ENCODE results near the gene SLTM.

DNA sequence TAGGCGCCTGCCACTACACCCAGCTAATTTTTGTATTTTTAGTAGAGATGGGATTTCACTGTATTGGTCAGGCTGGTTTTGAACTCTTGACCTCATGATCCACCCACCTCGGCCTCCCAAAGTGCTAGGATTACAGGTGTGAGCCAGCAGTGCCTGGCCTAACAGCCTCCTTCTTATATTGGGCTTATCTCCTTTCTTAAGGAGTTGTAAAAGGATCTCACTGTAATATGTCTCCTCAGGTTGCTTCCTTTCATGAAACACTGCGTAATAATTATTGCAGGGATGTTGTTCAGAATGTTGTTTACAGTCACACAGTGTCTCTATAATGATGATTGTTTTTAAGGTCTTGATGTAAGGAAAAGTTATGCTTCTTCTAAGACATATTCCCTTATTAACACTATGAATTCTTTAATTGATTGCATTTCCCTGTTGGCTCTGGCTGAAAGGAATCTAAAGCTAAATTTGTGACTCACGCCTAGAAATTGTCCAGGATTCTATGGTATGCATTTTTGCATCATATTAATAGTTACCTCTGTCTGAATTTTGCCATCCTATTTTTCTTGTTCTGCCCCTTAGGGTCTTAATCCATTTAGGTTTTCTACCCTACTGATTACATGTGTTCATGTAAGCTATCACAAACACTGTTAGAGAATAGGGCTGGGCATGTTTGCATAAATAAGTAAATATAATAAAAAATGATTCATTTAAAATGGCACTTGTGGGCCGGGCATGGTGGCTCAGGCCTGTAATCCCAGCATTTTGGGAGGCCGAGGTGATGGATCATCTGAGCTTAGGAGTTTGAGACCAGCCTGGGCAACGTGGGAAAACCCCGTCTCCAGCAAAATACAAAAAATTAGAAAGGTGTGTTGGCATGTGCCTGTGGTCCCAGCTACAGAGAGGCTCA is 29.4 kb upstream of the SLTM start:
- TF ChIP-seq, protein P1, sequence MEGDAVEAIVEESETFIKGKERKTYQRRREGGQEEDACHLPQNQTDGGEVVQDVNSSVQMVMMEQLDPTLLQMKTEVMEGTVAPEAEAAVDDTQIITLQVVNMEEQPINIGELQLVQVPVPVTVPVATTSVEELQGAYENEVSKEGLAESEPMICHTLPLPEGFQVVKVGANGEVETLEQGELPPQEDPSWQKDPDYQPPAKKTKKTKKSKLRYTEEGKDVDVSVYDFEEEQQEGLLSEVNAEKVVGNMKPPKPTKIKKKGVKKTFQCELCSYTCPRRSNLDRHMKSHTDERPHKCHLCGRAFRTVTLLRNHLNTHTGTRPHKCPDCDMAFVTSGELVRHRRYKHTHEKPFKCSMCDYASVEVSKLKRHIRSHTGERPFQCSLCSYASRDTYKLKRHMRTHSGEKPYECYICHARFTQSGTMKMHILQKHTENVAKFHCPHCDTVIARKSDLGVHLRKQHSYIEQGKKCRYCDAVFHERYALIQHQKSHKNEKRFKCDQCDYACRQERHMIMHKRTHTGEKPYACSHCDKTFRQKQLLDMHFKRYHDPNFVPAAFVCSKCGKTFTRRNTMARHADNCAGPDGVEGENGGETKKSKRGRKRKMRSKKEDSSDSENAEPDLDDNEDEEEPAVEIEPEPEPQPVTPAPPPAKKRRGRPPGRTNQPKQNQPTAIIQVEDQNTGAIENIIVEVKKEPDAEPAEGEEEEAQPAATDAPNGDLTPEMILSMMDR (IDR thresholded peaks at IDR 0.05; ENCODE audit: insufficient read depth, low read depth, low read length) = no peak
- TF ChIP-seq EZH2 (IDR thresholded peaks at IDR 0.05; ENCODE audit: insufficient read depth, low read length) = no peak
